HCT116 (cell line): ENCODE results near the gene COBLL1. TPM values are rescaled to one million over a fixed set of nuclear protein-coding genes. Genes with fewer than 3 reads are reported as not detected.
A peak's percentile ranks its signal among the peaks of the same experiment; 100 is the strongest.

ENCODE experiments used
- ATAC-seq: fragments of 200-7000 bp; cut with Tn5 transposase; 2 replicates; pipeline ENCODE4 v1.9.1; 2020; ENCODE audit warnings: mild to moderate bottlenecking, moderate library complexity
- BruUV-seq: library from RNA; stranded (reverse); fragments of 400-500 nt; replicated peaks from 2 replicates; lab custom pipeline; 2021; lab: Mats Ljungman, UMichigan
- CTCF ChIA-PET: fragments of 300-600 bp; sonication (Branson Sonifier 250); formaldehyde crosslinking; loops from one replicate; lab custom pipeline; 2021; ENCODE audit warnings: antibody characterized with exemption; lab: Charles Lee
- POLR2A ChIA-PET: fragments of 300-600, 350-600 bp; sonication (Branson Sonifier 250); formaldehyde crosslinking; loops from one replicate; lab custom pipeline; 2021; ENCODE audit warnings: antibody characterized with exemption; lab: Charles Lee
- RAD21 ChIA-PET, 2 experiments: fragments of 300-600 bp; sonication (Branson Sonifier 250); formaldehyde crosslinking; loops; one replicate each; lab custom pipeline; 2023; ENCODE audit warnings: low total read pairs in 2 of 2; ENCODE audit not compliant: uncharacterized antibody in 2 of 2, unreplicated experiment in 2 of 2, low non-redundant PET in 1 of 2; lab: Charles Lee
- DNase-seq: peaks from one replicate; pipeline ENCODE4 v3.0.0-alpha.2; 2010; ENCODE audit warnings: low read depth, low spot score
- H2AFZ ChIP-seq: fragments of 200-600 bp; shearing (Covaris generic), sonication (generic); 2 replicates; pipeline ENCODE4 v1.6.1; 2017; ENCODE audit warnings: low read depth, mixed run types, mixed read lengths, antibody characterized with exemption, low read length; ENCODE audit not compliant: poor library complexity, severe bottlenecking
- H3K27ac ChIP-seq: 2 replicates; pipeline ENCODE4 v1.5.1; 2012; ENCODE audit warnings: low read depth, low read length
- H3K27me3 ChIP-seq: fragments of 200-600 bp; sonication (generic); 2 replicates; pipeline ENCODE4 v1.6.1; 2016; ENCODE audit warnings: mixed run types, low read length, mixed read lengths; ENCODE audit not compliant: insufficient read depth
- H3K36me3 ChIP-seq, 2 experiments: fragments of 200-500 bp in 1 of 2; fragments of 200-600 bp in 1 of 2; sonication (Bioruptor generic) in 1 of 2; sonication (generic) in 1 of 2; 2 replicates each; pipeline versions ENCODE4 v1.5.1 to v1.6.1; 2014 to 2016; ENCODE audit warnings: low read length in 2 of 2, inconsistent platforms in 1 of 2, mixed read lengths in 1 of 2, mixed run types in 1 of 2; ENCODE audit not compliant: insufficient read depth in 2 of 2, control insufficient read depth in 1 of 2
- H3K4me1 ChIP-seq, 2 experiments: fragments of 200-600 bp in 1 of 2; sonication (generic) in 1 of 2; 2 replicates each; pipeline versions ENCODE4 v1.5.1 to v1.6.1; 2012 to 2017; ENCODE audit warnings: low read length in 2 of 2, inconsistent platforms in 1 of 2, mild to moderate bottlenecking in 1 of 2, mixed read lengths in 1 of 2, mixed run types in 1 of 2, moderate library complexity in 1 of 2; ENCODE audit not compliant: insufficient read depth in 2 of 2, control insufficient read depth in 1 of 2
- H3K4me2 ChIP-seq: fragments of 200-600 bp; sonication (generic); 2 replicates; pipeline ENCODE4 v1.6.1; 2017; ENCODE audit warnings: mixed run types, low read length, mixed read lengths
- H3K4me3 ChIP-seq, 2 experiments: fragments of 200-600 bp in 1 of 2; sonication (generic) in 1 of 2; replicated peaks in 1 of 2; 2 replicates each; pipeline ENCODE4 v1.5.1; 2011 to 2016; ENCODE audit warnings: low read length in 2 of 2, control low read depth in 1 of 2, low read depth in 1 of 2, mild to moderate bottlenecking in 1 of 2, mixed read lengths in 1 of 2, mixed run types in 1 of 2
- H3K79me2 ChIP-seq: fragments of 200-600 bp; sonication (generic); 2 replicates; pipeline ENCODE4 v1.6.1; 2017; ENCODE audit warnings: mild to moderate bottlenecking, mixed run types, low read length, moderate library complexity, mixed read lengths; ENCODE audit not compliant: insufficient read depth
- H3K9ac ChIP-seq: fragments of 200-600 bp; sonication (generic); 2 replicates; pipeline ENCODE4 v1.6.1; 2016; ENCODE audit warnings: low read length, mixed read lengths
- H3K9me2 ChIP-seq: fragments of 200-600 bp; sonication (generic), shearing (Covaris generic); 2 replicates; pipeline ENCODE4 v1.6.1; 2017; ENCODE audit warnings: mixed run types, mild to moderate bottlenecking, moderate library complexity; ENCODE audit not compliant: insufficient read depth
- H3K9me3 ChIP-seq, 2 experiments: fragments of 200-500 bp in 1 of 2; fragments of 200-600 bp in 1 of 2; sonication (Bioruptor generic) in 1 of 2; sonication (generic) in 1 of 2; 2 replicates each; pipeline ENCODE4 v1.6.1; 2014 to 2017; ENCODE audit warnings: low read length in 2 of 2, mixed read lengths in 2 of 2, inconsistent platforms in 1 of 2, low read depth in 1 of 2, mild to moderate bottlenecking in 1 of 2, mixed run types in 1 of 2, moderate library complexity in 1 of 2; ENCODE audit not compliant: control insufficient read depth in 1 of 2, insufficient read depth in 1 of 2
- H4K20me1 ChIP-seq: fragments of 200-600 bp; sonication (generic), shearing (Covaris generic); 2 replicates; pipeline ENCODE4 v1.6.1; 2017; ENCODE audit warnings: mixed run types, mild to moderate bottlenecking, moderate library complexity; ENCODE audit not compliant: insufficient read depth
- ELF1 ChIP-seq: IDR thresholded peaks from 2 replicates; pipeline ENCODE4 v1.6.1; 2012; ENCODE audit warnings: low read depth, borderline replicate concordance
- EZH2phosphoT487 ChIP-seq: fragments of 200-600 bp; IDR thresholded peaks from 2 replicates; pipeline ENCODE4 v1.6.1; 2018; ENCODE audit warnings: antibody characterized with exemption, borderline replicate concordance
- JUND ChIP-seq: IDR thresholded peaks from 2 replicates; pipeline ENCODE4 v1.6.1; 2012
- POLR2A ChIP-seq: IDR thresholded peaks from 2 replicates; pipeline ENCODE4 v1.7.0; 2011; ENCODE audit warnings: borderline replicate concordance; ENCODE audit not compliant: insufficient read depth, insufficient read length; ENCODE audit errors: extremely low read depth
- POLR2AphosphoS5 ChIP-seq: IDR thresholded peaks from 2 replicates; pipeline ENCODE4 v1.6.1; 2011; ENCODE audit warnings: mild to moderate bottlenecking, low read depth, low read length, moderate library complexity
- RAD21 ChIP-seq: IDR thresholded peaks from 2 replicates; pipeline ENCODE4 v1.6.1; 2012; ENCODE audit warnings: low read depth, mild to moderate bottlenecking
- REST ChIP-seq: IDR thresholded peaks from 2 replicates; pipeline ENCODE4 v1.6.1; 2012; ENCODE audit warnings: low read depth
- SP1 ChIP-seq: IDR thresholded peaks from 2 replicates; pipeline ENCODE4 v1.6.1; 2012; ENCODE audit warnings: low read depth
- intact Hi-C: fragments of 100-400 bp; cut with micrococcal nuclease; formaldehyde crosslinking; loops from 2 replicates; pipeline ENCODE4 v1.10.0; 2022
- total RNA-seq: library from RNA; stranded (reverse); gene quantifications from one replicate; pipeline ENCODE4 v1.2.1, GENCODE V29; 2021; ENCODE audit not compliant: unreplicated experiment
- TF ChIP-seq, protein P1 (sequence below), 3 experiments: fragments of 200-600 bp in 1 of 3; sonication (generic) in 1 of 3; IDR thresholded peaks in 2 of 3; conservative IDR thresholded peaks in 1 of 3; 2 replicates each; pipeline ENCODE4 v1.5.1; 2012 to 2017; ENCODE audit warnings: low read depth in 2 of 3, low read length in 2 of 3, antibody characterized with exemption in 1 of 3, borderline replicate concordance in 1 of 3, control low read depth in 1 of 3, mild to moderate bottlenecking in 1 of 3, mixed read lengths in 1 of 3, mixed run types in 1 of 3, moderate library complexity in 1 of 3; ENCODE audit not compliant: insufficient read depth in 1 of 3

The COBLL1 gene
- total RNA-seq, 1 experiment from 2014 or later, result 3.6 TPM

- TF ChIP-seq REST, result no peak
- TF ChIP-seq ELF1, result no peak
- TF ChIP-seq RAD21, result no peak
- TF ChIP-seq SP1, result no peak
- TF ChIP-seq POLR2A, result no peak
- TF ChIP-seq POLR2AphosphoS5, result no peak
These were observed 121.4 kb downstream of the COBLL1 start (continued) for GRCh38 chr2:164719996-164720941.

- Histone ChIP-seq H3K36me3 (no peaks in the 10 kb centered on the region), H4K20me1 (no peaks in the 10 kb centered on the region), H3K27me3 (no peaks in the 10 kb centered on the region), H3K9me3 (no peaks in the 10 kb centered on the region), H3K4me3 (no peak overlapping the region), H3K27ac (no peak overlapping the region), H3K4me1 (no peaks in the 10 kb centered on the region), H3K79me2 (no peaks in the 10 kb centered on the region), H3K9me2 (no peaks in the 10 kb centered on the region), H2AFZ (no peak overlapping the region), H3K4me2 (no peak overlapping the region), H3K9ac (no peak overlapping the region)
- intact Hi-C loops, result loop anchor here (1.0 to 10.0 kb wide), 2 partner anchors 157 to 1562 kb away; no protein-coding TSS in a partner anchor
- ChIA-PET CTCF (interaction anchor here (0.6 to 1.6 kb wide), 3 partner anchors 13 to 157 kb away, joined by 3 to 5 read pairs (median 4); no protein-coding TSS in a partner anchor), RAD21 (interaction anchor here in 1 of 2 experiments (0.6 kb wide), 1 partner anchor 132 kb away, joined by 3 read pairs; no protein-coding TSS in a partner anchor), POLR2A (no interaction called here)
- TF ChIP-seq, protein P1, sequence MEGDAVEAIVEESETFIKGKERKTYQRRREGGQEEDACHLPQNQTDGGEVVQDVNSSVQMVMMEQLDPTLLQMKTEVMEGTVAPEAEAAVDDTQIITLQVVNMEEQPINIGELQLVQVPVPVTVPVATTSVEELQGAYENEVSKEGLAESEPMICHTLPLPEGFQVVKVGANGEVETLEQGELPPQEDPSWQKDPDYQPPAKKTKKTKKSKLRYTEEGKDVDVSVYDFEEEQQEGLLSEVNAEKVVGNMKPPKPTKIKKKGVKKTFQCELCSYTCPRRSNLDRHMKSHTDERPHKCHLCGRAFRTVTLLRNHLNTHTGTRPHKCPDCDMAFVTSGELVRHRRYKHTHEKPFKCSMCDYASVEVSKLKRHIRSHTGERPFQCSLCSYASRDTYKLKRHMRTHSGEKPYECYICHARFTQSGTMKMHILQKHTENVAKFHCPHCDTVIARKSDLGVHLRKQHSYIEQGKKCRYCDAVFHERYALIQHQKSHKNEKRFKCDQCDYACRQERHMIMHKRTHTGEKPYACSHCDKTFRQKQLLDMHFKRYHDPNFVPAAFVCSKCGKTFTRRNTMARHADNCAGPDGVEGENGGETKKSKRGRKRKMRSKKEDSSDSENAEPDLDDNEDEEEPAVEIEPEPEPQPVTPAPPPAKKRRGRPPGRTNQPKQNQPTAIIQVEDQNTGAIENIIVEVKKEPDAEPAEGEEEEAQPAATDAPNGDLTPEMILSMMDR (IDR thresholded peaks at IDR 0.05 in 2 of 3, conservative IDR thresholded peaks at IDR 0.05 in 1 of 3; ENCODE audit: borderline replicate concordance in 1 of 3, insufficient read depth in 1 of 3, low read depth in 2 of 3, low read length in 2 of 3), result peak; percentile 45 to 76 (median 46); a peak in 4 of 6 replicates
- peak; percentile 56 for TF ChIP-seq RAD21
- TF ChIP-seq EZH2phosphoT487, result no peak
- TF ChIP-seq JUND, result no peak
- no peak for ATAC-seq
- peak; percentile 10 for DNase-seq
- no TSS peak for BruUV-seq
These were observed 124.4 kb downstream of the COBLL1 start for GRCh38 chr2:164717000-164717803.
